K562 treated with DMSO at 1 percent for 12 hours (cell line): ENCODE data around the gene CFAP20DC. TPM values are rescaled to one million over a fixed set of nuclear protein-coding genes. Genes with fewer than 3 reads are reported as not detected.

Source experiments
- total RNA-seq: library from RNA; unstranded; fragments of 300-600 nt; gene quantifications from 2 replicates; pipeline ENCODE4 v1.2.3, GENCODE V29; 2022; ENCODE audit not compliant: insufficient read depth

The CFAP20DC gene
- 0.64 and 1.6 TPM in 2 replicates for total RNA-seq

DNA sequence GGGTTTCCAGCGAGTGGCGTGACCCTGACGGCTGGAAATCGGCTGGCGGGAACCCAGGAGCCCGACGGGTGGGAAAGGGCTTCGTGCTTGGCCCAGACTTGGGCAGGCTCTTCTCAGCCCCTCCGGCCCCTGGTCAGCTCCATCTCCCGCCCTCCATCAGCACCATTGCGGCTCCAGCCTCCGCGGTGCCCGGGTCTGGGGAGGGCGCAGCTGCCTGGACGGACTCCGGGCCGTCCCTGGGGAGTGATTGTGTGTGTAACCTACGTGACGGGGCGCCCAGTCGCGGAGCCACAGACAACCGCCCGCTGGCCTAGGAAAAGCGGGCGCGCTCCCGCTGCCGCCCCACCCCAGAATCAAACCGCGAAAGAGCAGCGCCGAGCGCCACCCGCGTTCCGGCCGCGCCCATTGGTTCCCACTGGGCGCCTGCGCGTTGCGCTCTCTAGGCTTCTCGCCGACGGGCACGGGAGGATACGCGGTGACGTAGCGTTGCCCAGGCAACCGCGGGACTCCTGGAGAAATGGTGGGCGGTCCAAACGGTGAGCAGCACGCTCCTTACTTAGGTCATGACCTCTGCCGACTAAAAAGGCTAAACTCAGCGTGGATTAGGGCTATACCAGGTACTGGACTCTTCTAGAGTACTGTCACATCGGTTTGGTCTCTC lies at the start of gene CFAP20DC:
TSS of gene CFAP20DC (minus strand) at position 355 of the 661 bp plus-strand sequence. CDS start 394 bp downstream, outside the sequence.

